ENCODE data around the gene LAMA5.

The LAMA5 gene

DNA sequence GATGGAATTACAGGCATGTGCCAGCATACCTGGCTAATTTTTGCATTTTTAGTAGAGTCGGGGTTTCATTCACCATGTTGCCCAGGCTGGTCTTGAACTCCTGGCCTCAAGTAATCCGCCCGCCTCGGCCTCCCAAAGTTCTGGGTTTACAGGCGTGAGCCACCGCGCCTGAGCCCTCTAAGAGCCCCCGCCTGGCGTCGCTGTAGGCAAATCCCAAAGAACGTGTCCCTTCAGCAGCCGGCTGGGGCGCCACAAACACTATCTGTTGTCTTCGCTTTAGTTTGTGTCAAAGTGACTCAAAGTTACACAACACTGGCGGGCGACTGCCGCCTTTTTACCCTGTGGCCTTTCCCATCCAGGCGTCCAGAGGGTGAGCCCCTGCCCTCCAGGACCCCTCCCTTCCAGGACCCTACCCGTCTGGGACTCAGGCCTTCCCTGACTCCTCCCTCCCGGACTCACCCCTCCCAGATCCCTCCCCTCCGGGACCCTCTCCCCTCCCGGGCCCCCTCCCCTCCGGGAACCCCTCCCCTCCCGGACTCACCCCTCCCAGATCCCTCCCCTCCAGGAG, 65.3 kb downstream of the LAMA5 start:
- ATAC-seq: peak; percentile 67
- Mint-ChIP-seq H3K9me3 (no peaks in the 10 kb centered on the region), H3K27me3 (no peaks in the 10 kb centered on the region), H3K27ac (peak overlapping the region; percentile 99), H3K4me3 (peak overlapping the region; percentile 97), H3K4me1 (peaks cover 45% of the 10 kb centered on the region), H3K36me3 (peaks cover 27% of the 10 kb centered on the region)

DNA sequence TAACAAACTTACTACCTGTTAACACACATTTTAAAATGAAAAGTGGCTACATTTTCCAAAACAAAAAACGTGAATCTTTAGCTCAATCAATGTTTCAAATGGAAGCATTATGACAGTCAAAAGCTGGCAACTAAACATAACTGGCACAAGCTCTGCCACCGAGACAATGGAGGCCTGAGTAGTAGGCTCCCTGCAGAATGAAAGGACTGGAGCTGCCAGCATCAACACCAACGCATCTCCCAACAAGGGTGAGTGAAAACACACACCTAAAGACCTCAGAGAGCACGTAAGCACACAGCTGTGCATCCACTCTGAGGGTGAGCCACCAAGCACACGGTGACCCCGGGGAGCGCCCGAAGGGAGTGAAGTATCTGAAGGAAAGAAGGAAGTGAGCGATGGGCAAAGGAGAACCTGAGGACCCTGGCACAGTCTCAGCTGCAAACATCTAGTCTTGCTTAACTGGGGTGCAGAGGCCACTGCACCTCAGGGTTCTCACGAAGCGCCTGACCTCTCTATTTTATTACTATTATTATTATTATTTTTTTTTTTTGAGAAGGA, 65.9 kb downstream of the LAMA5 start:
- H3K9me3 Mint-ChIP-seq: no peaks in the 10 kb centered on the region
- no peaks in the 10 kb centered on the region for H3K27me3 Mint-ChIP-seq
- H3K36me3 Mint-ChIP-seq: peaks cover 23% of the 10 kb centered on the region
- no peak for ATAC-seq
- H3K4me1 Mint-ChIP-seq: peaks cover 44% of the 10 kb centered on the region
- H3K27ac Mint-ChIP-seq: peak overlapping the region; percentile 99
- peak overlapping the region; percentile 97 for H3K4me3 Mint-ChIP-seq

DNA sequence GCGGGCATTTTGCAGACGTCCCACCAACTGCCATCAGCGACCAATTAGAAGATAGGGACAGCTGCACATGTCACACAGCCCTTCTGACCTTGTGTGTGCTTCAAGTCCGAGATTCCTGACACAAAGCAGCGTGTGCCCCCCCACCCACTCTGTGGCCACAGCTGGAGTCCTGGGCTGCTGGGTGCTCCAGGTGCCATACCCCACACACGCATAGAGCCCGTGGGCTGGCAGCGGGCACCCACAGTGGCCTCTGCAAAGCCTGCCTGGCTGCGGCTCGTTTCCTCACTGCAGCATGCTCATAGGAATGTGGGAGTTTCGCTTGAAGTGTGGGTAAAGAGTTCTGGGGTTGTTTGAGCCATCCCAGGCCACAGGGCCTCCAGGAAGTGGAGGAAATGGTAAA, 66.8 kb downstream of the LAMA5 start:
- H3K4me3 Mint-ChIP-seq: no peak overlapping the region
- no peaks in the 10 kb centered on the region for H3K27me3 Mint-ChIP-seq
- H3K36me3 Mint-ChIP-seq: peaks cover 21% of the 10 kb centered on the region
- H3K4me1 Mint-ChIP-seq: peaks cover 35% of the 10 kb centered on the region
- H3K27ac Mint-ChIP-seq: no peak overlapping the region
- ATAC-seq: no peak
- no peaks in the 10 kb centered on the region for H3K9me3 Mint-ChIP-seq

DNA sequence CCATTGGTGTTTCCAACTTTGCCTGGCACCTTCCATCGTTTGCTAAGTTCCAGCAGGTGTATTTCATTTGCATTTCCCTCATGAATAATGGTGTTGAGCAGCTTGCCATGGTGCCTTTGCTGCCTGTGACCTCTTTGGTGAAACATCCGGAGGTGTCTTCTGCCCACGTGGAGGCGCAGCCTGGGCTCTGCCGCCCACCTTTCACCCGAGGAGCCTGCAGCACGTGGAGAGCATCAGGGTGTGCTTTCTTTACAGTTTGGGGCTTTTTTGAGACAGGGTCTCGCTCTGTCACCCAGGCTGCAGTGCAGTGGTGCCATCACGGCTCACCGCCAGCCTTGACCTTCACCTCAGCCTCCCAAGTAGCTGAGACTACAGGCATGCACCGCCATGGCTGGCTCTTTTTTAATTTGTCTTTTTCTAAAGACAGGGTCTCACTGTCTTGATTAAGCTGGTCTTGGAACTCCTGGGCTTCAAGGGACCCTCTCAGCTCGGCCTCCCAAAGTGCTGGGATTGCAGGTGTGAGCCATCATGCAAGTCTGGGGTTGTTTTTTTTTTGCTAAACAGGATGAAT, 67.4 kb downstream of the LAMA5 start:
- H3K9me3 Mint-ChIP-seq: no peaks in the 10 kb centered on the region
- peaks cover 30% of the 10 kb centered on the region for H3K4me1 Mint-ChIP-seq
- H3K36me3 Mint-ChIP-seq: peaks cover 24% of the 10 kb centered on the region
- H3K4me3 Mint-ChIP-seq: no peak overlapping the region
- no peak for ATAC-seq
- H3K27ac Mint-ChIP-seq: no peak overlapping the region
- no peaks in the 10 kb centered on the region for H3K27me3 Mint-ChIP-seq

DNA sequence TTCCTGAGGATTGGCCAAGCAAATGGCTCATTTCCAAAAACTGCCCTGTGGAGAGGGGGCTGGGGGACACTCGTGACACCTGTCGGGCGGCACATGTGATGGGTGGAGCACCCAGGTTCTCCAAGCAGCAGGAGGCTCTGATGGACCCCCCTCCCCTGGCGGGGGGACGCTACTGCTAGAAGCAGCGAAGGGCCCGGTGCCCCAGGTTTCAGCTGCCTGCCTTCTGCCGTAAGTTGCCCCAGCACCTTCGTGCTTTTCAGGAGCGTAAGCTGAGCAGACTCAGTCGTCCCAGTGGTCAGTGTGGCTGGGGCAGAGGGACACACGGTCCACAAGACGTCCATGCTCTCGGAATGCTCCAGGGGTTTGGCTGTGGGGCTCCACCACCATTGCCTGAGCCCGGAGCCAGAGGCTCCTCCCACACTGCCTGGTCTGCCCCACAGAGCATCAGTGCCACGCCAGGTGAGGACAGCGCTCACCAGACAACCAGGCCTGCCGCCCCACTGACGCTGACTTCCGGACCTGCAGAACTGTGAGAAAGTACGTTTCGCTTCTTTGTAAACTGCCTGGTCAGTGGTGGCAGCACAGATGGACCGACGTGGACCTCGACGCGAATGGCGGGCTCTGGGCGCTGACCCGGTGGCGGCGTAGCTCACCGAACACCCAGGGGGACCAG, 68.4 kb downstream of the LAMA5 start:
- Mint-ChIP-seq H3K27ac (no peak overlapping the region), H3K36me3 (peaks cover 21% of the 10 kb centered on the region), H3K4me3 (no peak overlapping the region), H3K9me3 (no peaks in the 10 kb centered on the region), H3K27me3 (no peaks in the 10 kb centered on the region), H3K4me1 (peaks cover 19% of the 10 kb centered on the region)
- ATAC-seq: no peak

DNA sequence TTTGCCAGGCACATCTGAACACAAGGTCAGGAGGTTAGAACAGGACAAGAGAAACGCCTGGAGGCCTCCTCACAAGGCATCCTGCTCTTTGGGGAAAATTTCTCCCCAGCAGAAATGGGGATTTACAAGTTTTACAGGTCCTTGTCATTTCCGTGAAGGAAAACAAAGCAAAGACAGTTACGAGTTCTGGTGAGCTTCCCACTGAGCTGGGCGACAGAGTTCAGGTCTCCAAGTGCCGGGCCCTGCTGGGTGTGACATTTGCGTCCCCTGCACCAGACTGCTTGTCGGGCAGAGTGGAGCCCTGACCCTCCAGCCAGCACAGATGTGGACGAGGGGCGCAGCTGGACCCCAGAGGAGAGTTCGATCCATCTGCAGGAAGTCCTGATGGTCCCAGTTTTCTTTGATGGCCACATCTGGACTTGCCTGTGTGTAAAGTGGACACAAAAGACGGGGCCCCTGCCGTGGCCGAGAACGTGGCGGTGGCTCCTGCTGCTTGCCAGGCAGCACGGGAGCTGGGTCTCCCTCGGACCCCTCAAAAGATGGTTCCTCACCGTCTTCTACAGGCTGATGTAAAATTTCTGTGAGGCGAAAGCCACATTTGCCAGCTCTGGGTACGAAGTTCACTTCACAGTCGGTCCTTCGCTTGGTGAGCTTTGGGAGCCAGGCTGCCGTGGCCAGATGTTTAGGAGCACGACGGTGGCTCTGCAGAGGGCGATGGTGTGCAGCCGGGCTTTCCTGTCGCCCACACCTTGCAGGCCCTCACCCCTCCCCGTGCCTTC, 69.5 kb downstream of the LAMA5 start:
- Mint-ChIP-seq H3K4me1 (peaks cover 24% of the 10 kb centered on the region), H3K27me3 (no peaks in the 10 kb centered on the region), H3K36me3 (peaks cover 20% of the 10 kb centered on the region), H3K4me3 (no peak overlapping the region), H3K27ac (no peak overlapping the region), H3K9me3 (no peaks in the 10 kb centered on the region)
- no peak for ATAC-seq

DNA sequence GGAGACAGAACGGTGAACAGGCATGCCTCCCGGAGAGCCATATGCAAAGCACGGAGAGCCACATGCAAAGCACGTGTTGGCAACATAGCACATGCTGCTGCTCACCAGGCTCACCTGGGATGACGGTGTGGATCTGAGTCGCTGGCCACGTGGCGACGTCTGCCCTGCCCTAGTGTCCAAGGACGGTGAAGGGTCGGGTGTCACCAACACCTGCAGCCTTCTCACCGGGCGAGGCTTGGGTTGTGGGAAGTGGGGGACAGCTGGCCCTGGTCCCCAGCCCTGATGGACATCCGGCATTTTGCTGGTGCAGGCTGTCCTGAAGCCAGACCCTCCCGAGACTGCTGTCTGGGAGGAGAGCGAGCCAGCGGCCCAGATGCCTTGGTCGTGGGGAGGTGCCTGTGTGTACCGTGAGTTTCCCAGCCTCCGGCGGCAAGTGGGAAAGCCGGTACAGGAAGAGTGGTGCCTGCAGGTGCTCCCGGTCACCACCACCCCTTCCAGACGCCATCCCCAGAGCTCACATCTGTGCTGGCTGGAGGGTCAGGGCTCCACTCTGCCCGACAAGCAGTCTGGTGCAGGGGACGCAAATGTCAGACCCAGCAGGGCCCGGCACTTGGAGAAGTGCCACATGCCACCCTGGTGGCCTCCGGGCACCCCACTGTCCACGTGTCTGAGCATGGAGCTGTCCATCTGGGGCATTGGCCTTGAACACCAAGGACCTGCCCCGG, 70.2 kb downstream of the LAMA5 start:
- Mint-ChIP-seq H3K36me3 (peaks cover 25% of the 10 kb centered on the region), H3K27me3 (no peaks in the 10 kb centered on the region), H3K4me3 (no peak overlapping the region), H3K4me1 (peaks cover 24% of the 10 kb centered on the region), H3K9me3 (no peaks in the 10 kb centered on the region), H3K27ac (no peak overlapping the region)
- ATAC-seq: no peak

DNA sequence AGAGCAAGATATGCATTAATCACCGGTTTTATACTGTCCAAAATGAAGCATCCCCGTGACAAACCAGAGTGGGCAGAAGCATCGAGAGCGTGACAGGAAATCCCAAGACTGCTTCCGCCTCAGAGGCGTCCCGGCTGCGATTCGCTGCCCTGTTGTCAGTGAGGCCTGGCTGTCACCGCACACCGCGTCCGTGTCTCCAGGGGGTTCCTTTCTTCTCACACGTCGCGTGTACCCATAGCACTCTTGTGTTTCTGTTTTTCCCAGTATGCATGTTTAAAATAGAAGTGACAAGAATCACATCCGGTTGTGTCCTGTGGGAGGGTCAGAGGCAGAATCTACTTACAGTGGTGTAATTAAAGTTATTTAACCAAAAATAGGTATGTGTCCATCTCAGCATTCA, 72.6 kb downstream of the LAMA5 start:
- Mint-ChIP-seq H3K4me1 (peaks cover 23% of the 10 kb centered on the region), H3K9me3 (no peaks in the 10 kb centered on the region), H3K27ac (no peak overlapping the region), H3K27me3 (no peaks in the 10 kb centered on the region), H3K36me3 (peaks cover 36% of the 10 kb centered on the region), H3K4me3 (no peak overlapping the region)
- peak; percentile 51 for ATAC-seq

DNA sequence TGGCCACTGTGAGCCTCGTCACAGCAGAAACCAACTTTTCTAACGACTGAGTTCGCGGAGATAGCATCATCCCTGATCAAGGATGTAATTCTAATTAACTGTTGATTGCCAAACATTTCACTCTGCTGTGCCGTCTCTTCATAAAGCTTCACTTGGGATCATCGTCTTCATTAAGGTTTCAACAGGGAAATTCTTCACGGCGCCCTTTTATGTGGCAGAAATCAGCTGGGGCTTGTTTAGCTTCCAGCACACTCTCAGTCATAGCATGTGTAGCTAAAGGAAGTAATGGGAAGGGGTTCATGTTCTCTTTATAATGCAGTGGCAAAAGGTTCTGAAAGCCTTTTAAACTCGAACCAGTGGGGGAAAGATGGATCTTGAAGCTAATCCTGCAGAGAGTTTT, 73.2 kb downstream of the LAMA5 start:
- H3K27me3 Mint-ChIP-seq: no peaks in the 10 kb centered on the region
- H3K27ac Mint-ChIP-seq: peak overlapping the region; percentile 77
- no peak for ATAC-seq
- H3K4me3 Mint-ChIP-seq: no peak overlapping the region
- peaks cover 22% of the 10 kb centered on the region for H3K4me1 Mint-ChIP-seq
- H3K9me3 Mint-ChIP-seq: no peaks in the 10 kb centered on the region
- peaks cover 39% of the 10 kb centered on the region for H3K36me3 Mint-ChIP-seq

DNA sequence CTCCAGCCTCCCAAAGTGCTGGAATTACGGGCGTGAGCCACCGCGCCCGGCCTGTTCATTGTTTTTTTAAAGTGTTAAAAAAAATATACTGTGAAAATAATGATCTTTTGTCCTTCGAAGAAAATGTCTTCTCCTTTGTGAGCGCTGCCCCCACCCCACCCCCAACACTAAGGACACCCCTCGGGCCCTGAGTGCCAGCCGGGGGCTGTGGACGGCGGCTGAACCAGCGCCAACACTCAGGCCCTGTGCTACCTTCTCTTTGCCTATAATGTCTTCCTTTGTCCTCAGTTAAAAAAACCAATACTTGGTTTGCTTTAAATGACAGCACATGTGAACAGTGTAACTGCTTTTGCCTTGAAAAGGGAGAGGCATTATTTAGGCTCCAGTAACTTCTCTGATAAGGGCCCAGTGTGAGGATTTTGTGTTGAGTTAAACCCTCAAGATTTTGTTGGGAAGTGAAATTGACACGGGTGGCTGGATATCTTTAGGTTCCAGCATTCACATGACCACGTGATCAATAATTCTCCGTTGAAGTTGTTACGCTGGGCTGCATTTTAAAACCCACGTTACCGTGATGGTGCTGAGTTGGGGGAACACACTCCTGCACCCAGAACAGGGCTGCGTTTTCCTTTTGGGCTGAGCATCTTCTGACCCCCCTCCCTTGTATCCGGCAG, 73.9 kb downstream of the LAMA5 start:
- no peak overlapping the region for H3K4me3 Mint-ChIP-seq
- H3K4me1 Mint-ChIP-seq: peaks cover 22% of the 10 kb centered on the region
- no peak for ATAC-seq
- H3K27ac Mint-ChIP-seq: peak overlapping the region; percentile 77
- peaks cover 45% of the 10 kb centered on the region for H3K36me3 Mint-ChIP-seq
- no peaks in the 10 kb centered on the region for H3K9me3 Mint-ChIP-seq
- no peaks in the 10 kb centered on the region for H3K27me3 Mint-ChIP-seq

DNA sequence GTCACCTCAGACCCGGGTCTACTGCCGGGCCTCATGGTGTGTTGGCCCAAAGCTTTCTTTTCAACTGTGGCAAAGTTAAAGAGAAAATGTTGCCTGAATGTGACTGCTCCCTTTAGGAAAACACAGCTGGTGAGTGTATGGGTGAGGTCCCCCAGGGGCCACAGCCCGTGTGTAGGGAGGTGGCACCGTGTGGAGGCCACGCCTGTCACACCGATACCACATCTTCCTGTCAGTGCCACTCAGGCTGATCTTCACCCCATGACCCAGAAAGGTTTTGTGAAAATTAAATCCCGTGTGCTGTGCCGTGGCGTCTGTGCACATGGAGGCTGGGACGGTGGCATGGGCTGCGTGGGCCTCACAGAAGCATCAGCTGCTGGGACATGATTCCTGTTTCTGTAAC, 75.0 kb downstream of the LAMA5 start:
- no peaks in the 10 kb centered on the region for H3K27me3 Mint-ChIP-seq
- H3K36me3 Mint-ChIP-seq: peaks cover 45% of the 10 kb centered on the region
- H3K9me3 Mint-ChIP-seq: no peaks in the 10 kb centered on the region
- H3K4me3 Mint-ChIP-seq: no peak overlapping the region
- ATAC-seq: peak; percentile 75
- H3K4me1 Mint-ChIP-seq: peaks cover 22% of the 10 kb centered on the region
- H3K27ac Mint-ChIP-seq: peak overlapping the region; percentile 77

DNA sequence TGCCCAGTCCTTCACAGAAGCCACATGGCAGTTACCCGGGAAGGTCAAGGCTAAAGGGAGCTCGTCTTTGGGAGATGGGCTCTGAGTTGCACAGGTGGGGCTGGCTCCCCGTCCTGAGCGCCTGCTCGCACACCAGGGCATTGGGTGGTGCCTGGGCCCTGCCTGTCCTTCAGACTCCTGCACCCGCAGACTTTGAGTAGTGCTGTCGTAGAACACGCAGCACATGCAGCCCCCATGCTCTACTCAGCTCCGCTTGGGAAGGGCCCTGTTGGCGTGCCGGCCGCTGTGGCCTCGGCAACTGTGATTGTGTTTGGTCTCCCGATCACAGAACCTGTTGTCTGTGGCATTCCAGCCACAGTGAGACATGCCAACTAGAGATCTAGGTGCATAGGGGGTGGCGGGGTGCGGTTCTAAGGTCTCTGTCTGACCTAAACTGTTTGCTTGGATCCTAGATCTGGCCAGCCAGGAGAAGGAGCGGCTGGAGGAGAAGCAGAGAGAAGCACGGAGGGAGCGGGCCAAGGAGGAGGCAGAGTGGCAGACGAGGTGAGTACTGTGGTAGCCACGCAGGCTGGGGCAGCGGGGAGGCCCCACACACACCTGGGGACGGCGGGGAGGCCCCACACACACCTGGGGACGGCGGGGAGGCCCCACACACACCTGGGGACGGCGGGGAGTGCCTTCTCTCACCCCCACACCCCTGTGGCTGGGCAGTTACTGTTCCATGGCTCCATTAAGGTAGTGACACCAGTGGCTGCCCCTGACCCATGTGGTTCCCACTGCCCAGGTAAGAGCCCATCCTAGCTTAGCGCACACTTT, 75.7 kb downstream of the LAMA5 start:
- peaks cover 22% of the 10 kb centered on the region for H3K4me1 Mint-ChIP-seq
- no peaks in the 10 kb centered on the region for H3K9me3 Mint-ChIP-seq
- peak; percentile 69 for ATAC-seq
- no peak overlapping the region for H3K4me3 Mint-ChIP-seq
- H3K36me3 Mint-ChIP-seq: peaks cover 50% of the 10 kb centered on the region
- peak overlapping the region; percentile 77 for H3K27ac Mint-ChIP-seq
- H3K27me3 Mint-ChIP-seq: no peaks in the 10 kb centered on the region

DNA sequence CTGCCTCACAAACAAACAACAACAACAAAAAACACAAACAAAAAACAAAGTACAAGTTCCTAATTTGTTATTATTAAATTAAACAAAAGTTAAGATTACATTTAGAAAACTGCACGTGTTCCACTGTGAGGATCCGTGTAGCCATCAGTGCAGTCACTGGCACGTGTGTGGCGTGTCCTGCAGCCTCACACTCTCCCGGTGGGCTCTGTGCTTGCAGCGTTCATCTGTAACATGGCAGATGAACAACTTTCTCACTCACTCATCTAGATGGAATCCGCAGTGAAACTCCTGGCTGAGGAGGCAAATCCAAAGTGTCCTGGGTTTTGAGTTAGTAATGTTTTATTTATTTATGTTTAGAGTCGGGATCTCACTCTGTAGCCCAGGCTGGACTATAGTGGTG, 77.2 kb downstream of the LAMA5 start:
- no peaks in the 10 kb centered on the region for H3K9me3 Mint-ChIP-seq
- H3K27me3 Mint-ChIP-seq: no peaks in the 10 kb centered on the region
- no peak for ATAC-seq
- peaks cover 46% of the 10 kb centered on the region for H3K36me3 Mint-ChIP-seq
- no peak overlapping the region for H3K27ac Mint-ChIP-seq
- no peak overlapping the region for H3K4me3 Mint-ChIP-seq
- peaks cover 22% of the 10 kb centered on the region for H3K4me1 Mint-ChIP-seq

DNA sequence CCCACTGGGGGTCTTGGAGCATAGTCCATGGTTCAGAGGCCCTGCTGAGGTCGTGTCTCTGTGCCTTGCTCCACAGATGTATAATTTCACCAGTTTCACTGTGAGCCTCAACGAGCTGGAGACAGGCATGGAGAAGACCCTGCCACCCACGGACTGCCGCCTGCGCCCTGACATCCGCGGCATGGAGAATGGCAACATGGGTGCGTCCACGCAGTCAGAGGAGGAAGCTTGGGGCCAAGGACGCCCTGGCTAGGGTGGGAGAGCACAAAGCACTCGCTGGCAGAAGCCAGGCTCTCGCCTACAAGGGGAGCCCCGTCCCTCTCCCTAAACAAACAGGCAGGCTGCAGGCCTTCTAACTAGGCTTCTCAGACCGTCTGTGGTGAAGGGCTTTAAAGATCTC, 78.0 kb downstream of the LAMA5 start:
- H3K4me1 Mint-ChIP-seq: peaks cover 22% of the 10 kb centered on the region
- H3K27me3 Mint-ChIP-seq: no peaks in the 10 kb centered on the region
- H3K27ac Mint-ChIP-seq: no peak overlapping the region
- H3K36me3 Mint-ChIP-seq: peaks cover 51% of the 10 kb centered on the region
- no peak overlapping the region for H3K4me3 Mint-ChIP-seq
- ATAC-seq: no peak
- no peaks in the 10 kb centered on the region for H3K9me3 Mint-ChIP-seq
